GM11168 (cell line): ENCODE measurements around the gene CETN1.

ENCODE experiments used
- in situ Hi-C: fragments of 300-500 bp; cut with MboI; formaldehyde crosslinking; loops from one replicate; pipeline ENCODE4 v1.12.0; 2022; ENCODE audit warnings: low sequenced_read_pairs; ENCODE audit not compliant: unreplicated experiment

Gene CETN1

GRCh38 chr18:580154-580553 lies at the start of gene CETN1:
CETN1 (plus strand) TSS chr18:580380; CDS start chr18:580409, 29 bp downstream.
- in situ Hi-C loops = no loop called here

GRCh38 chr18:532018-532417 lies 48.2 kb upstream of the CETN1 start:
- in situ Hi-C loops = no loop called here

GRCh38 chr18:532632-533031 lies 47.5 kb upstream of the CETN1 start:
- in situ Hi-C loops = no loop called here

- in situ Hi-C loops = no loop called here
Measured at GRCh38 chr18:533995-534601, 46.1 kb upstream of the CETN1 start.

GRCh38 chr18:543447-544078 lies 36.6 kb upstream of the CETN1 start:
- in situ Hi-C loops = no loop called here

- in situ Hi-C loops = no loop called here
Measured at GRCh38 chr18:549967-550366, 30.2 kb upstream of the CETN1 start.

GRCh38 chr18:551404-552061 lies 28.6 kb upstream of the CETN1 start:
- in situ Hi-C loops = no loop called here

- in situ Hi-C loops = no loop called here
Measured at GRCh38 chr18:555705-556457, 24.3 kb upstream of the CETN1 start.

- in situ Hi-C loops = no loop called here
Measured at GRCh38 chr18:564708-565561, 15.2 kb upstream of the CETN1 start.

GRCh38 chr18:565562-566061 lies 14.6 kb upstream of the CETN1 start:
- in situ Hi-C loops = no loop called here

- in situ Hi-C loops = no loop called here
Measured at GRCh38 chr18:567122-567521, 13.1 kb upstream of the CETN1 start.

- in situ Hi-C loops = no loop called here
Measured at GRCh38 chr18:568731-569130, 11.4 kb upstream of the CETN1 start.

- in situ Hi-C loops = loop anchor here (10.0 kb wide), 1 partner anchor 55 kb away; no protein-coding TSS in a partner anchor
Measured at GRCh38 chr18:570256-570655, 9.9 kb upstream of the CETN1 start.

GRCh38 chr18:570697-571096 lies 9.5 kb upstream of the CETN1 start:
- in situ Hi-C loops = loop anchor here (10.0 kb wide), 1 partner anchor 56 kb away; no protein-coding TSS in a partner anchor

- in situ Hi-C loops = loop anchor here (10.0 kb wide), 1 partner anchor 57 kb away; no protein-coding TSS in a partner anchor
Measured at GRCh38 chr18:572091-572830, 7.9 kb upstream of the CETN1 start.

GRCh38 chr18:572831-573289 lies 7.3 kb upstream of the CETN1 start:
- in situ Hi-C loops = loop anchor here (10.0 kb wide), 1 partner anchor 58 kb away; no protein-coding TSS in a partner anchor

- in situ Hi-C loops = loop anchor here (10.0 kb wide), 1 partner anchor 59 kb away; no protein-coding TSS in a partner anchor
Measured at GRCh38 chr18:573385-573784, 6.8 kb upstream of the CETN1 start.

GRCh38 chr18:574149-574860 lies 5.9 kb upstream of the CETN1 start:
- in situ Hi-C loops = loop anchor here (10.0 kb wide), 1 partner anchor 60 kb away; no protein-coding TSS in a partner anchor
